Parathyroid adenoma (tissue), 2 donors: ENCODE results near the gene USP17L11.
"Not testable (repeated sequence)": the region's sequence is repeated elsewhere in the genome, so short reads cannot be mapped to it uniquely, and the experiment has no call there.

Source experiments
- H2AFZ ChIP-seq: fragments of 300-600 bp; sonication (generic); one replicate; pipeline ENCODE4 v1.7.0; 2017; ENCODE audit warnings: antibody characterized with exemption, mild to moderate bottlenecking
- H3K27ac ChIP-seq: fragments of 300-600 bp; sonication (generic); one replicate; pipeline ENCODE4 v1.7.0; 2017
- H3K27me3 ChIP-seq: fragments of 300-600 bp; sonication (generic); one replicate; pipeline ENCODE4 v1.7.0; 2017; ENCODE audit warnings: low read length; ENCODE audit not compliant: control insufficient read depth, insufficient read depth
- H3K36me3 ChIP-seq: fragments of 300-600 bp; sonication (generic); one replicate; pipeline ENCODE4 v1.7.0; 2017; ENCODE audit warnings: low read length; ENCODE audit not compliant: control insufficient read depth, insufficient read depth
- H3K4me1 ChIP-seq: fragments of 300-600 bp; sonication (generic); one replicate; pipeline ENCODE4 v1.7.0; 2017; ENCODE audit warnings: control low read depth
- H3K4me2 ChIP-seq: fragments of 300-600 bp; sonication (generic); one replicate; pipeline ENCODE4 v1.7.0; 2017; ENCODE audit warnings: low read length
- H3K4me3 ChIP-seq: fragments of 300-600 bp; sonication (generic); one replicate; pipeline ENCODE4 v1.7.0; 2017; ENCODE audit warnings: low read depth, low read length
- H3K79me2 ChIP-seq: fragments of 300-600 bp; sonication (generic); one replicate; pipeline ENCODE4 v1.7.0; 2017; ENCODE audit warnings: control low read depth
- H3K9ac ChIP-seq: fragments of 300-600 bp; sonication (generic); one replicate; pipeline ENCODE4 v1.7.0; 2017; ENCODE audit warnings: mild to moderate bottlenecking
- H3K9me3 ChIP-seq: fragments of 300-600 bp; sonication (generic); one replicate; pipeline ENCODE4 v1.7.0; 2017; ENCODE audit warnings: low read length; ENCODE audit not compliant: control insufficient read depth
- donor health status: primary hyperparathyroidism.

The USP17L11 gene

DNA sequence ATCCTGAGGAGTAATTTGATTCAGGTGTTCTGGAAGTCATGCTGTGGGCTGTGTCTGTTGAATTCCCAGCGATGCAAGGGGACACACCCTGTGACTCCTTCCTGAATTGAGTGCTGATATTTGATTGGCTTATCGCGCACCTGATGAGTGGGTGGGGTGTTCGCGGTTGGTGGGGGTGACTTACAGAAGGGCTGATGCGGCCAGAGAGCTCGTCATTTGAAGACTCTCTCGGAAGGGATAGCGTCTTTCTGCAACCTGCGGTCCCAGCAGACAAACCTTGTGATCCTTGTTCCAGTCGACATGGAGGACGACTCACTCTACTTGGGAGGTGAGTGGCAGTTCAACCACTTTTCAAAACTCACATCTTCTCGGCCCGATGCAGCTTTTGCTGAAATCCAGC is 28.4 kb downstream of the USP17L11 start, which contains the start of gene USP17L17:
Gene USP17L17 (plus strand): TSS at position 301 of the 400 bp plus-strand sequence. CDS start 0 bp downstream, at position 301.
- H3K79me2 ChIP-seq, H2AFZ ChIP-seq, H3K4me1 ChIP-seq, H3K9me3 ChIP-seq, H3K36me3 ChIP-seq, H3K4me3 ChIP-seq, H3K9ac ChIP-seq, H3K27ac ChIP-seq, H3K27me3 ChIP-seq, H3K4me2 ChIP-seq: not testable (repeated sequence)

- H3K27ac ChIP-seq, H3K9me3 ChIP-seq, H2AFZ ChIP-seq, H3K9ac ChIP-seq, H3K4me2 ChIP-seq, H3K27me3 ChIP-seq, H3K4me1 ChIP-seq, H3K4me3 ChIP-seq, H3K36me3 ChIP-seq, H3K79me2 ChIP-seq: not testable (repeated sequence)
Measured at GRCh38 chr4:9247953-9248680, 32.9 kb downstream of the USP17L11 start, which contains the start of gene USP17L18. Gene USP17L18 (plus strand): TSS chr4:9248630. CDS start chr4:9248630, 0 bp downstream.

GRCh38 chr4:9253078-9253477 is 37.9 kb downstream of the USP17L11 start, which contains the start of gene USP17L19:
Gene USP17L19 (plus strand): TSS chr4:9253378. CDS start chr4:9253378, 0 bp downstream.
- H3K79me2 ChIP-seq, H3K4me1 ChIP-seq, H3K36me3 ChIP-seq, H3K4me2 ChIP-seq, H3K27me3 ChIP-seq, H3K4me3 ChIP-seq, H3K27ac ChIP-seq, H3K9ac ChIP-seq, H3K9me3 ChIP-seq, H2AFZ ChIP-seq: not testable (repeated sequence)

- not testable (repeated sequence) for H3K4me2 ChIP-seq, H2AFZ ChIP-seq
Measured at GRCh38 chr4:9257824-9258223, 42.6 kb downstream of the USP17L11 start, which contains the start of gene USP17L20. Gene USP17L20 (plus strand): TSS chr4:9258124. CDS start chr4:9258124, 0 bp downstream.

DNA sequence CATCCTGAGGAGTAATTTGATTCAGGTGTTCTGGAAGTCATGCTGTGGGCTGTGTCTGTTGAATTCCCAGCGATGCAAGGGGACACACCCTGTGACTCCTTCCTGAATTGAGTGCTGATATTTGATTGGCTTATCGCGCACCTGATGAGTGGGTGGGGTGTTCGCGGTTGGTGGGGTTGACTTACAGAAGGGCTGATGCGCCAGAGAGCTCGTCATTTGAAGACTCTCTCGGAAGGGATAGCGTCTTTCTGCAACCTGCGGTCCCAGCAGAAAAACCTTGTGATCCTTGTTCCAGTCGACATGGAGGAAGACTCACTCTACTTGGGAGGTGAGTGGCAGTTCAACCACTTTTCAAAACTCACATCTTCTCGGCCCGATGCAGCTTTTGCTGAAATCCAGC is 47.4 kb downstream of the USP17L11 start, which contains the start of gene USP17L21:
Gene USP17L21 (plus strand): TSS at position 301 of the 400 bp plus-strand sequence. CDS start 0 bp downstream, at position 301.
- not testable (repeated sequence) for H3K27me3 ChIP-seq, H3K4me1 ChIP-seq, H3K9me3 ChIP-seq, H3K36me3 ChIP-seq, H3K79me2 ChIP-seq, H3K27ac ChIP-seq, H3K4me3 ChIP-seq, H3K9ac ChIP-seq, H3K4me2 ChIP-seq, H2AFZ ChIP-seq

More at GRCh38 chr4:9257824-9258223, 42.6 kb downstream of the USP17L11 start, which contains the start of gene USP17L20:
- not testable (repeated sequence) for H3K4me1 ChIP-seq, H3K9ac ChIP-seq, H3K79me2 ChIP-seq, H3K4me3 ChIP-seq, H3K27me3 ChIP-seq, H3K27ac ChIP-seq, H3K9me3 ChIP-seq, H3K36me3 ChIP-seq
